Measurements from ENCODE around the gene CTAGE9.
"Not testable (repeated sequence)": the region's sequence is repeated elsewhere in the genome, so short reads cannot be mapped to it uniquely, and the experiment has no call there.

The CTAGE9 gene

GRCh38 chr6:131728296-131728939, 17.6 kb upstream of the CTAGE9 start:
- DNase-seq, result no peak

GRCh38 chr6:131727868-131728267, 17.1 kb upstream of the CTAGE9 start:
- no peak for DNase-seq

- DNase-seq, result no peak
These were observed 16.6 kb upstream of the CTAGE9 start for GRCh38 chr6:131727467-131727866.

GRCh38 chr6:131724114-131724513, 13.3 kb upstream of the CTAGE9 start:
- DNase-seq, result no peak

- DNase-seq, result no peak
These were observed 10.3 kb upstream of the CTAGE9 start for GRCh38 chr6:131721161-131721560.

GRCh38 chr6:131717836-131718542, 7.2 kb upstream of the CTAGE9 start:
- DNase-seq, result no peak

GRCh38 chr6:131715567-131715966, 4.8 kb upstream of the CTAGE9 start:
- not testable (repeated sequence) for DNase-seq

GRCh38 chr6:131703905-131704304, 6.9 kb downstream of the CTAGE9 start:
- not testable (repeated sequence) for DNase-seq

GRCh38 chr6:131700851-131701250, 10.0 kb downstream of the CTAGE9 start:
- DNase-seq, result not testable (repeated sequence)

GRCh38 chr6:131696956-131697355, 13.9 kb downstream of the CTAGE9 start:
- DNase-seq, result no peak

- no peak for DNase-seq
These were observed 15.9 kb downstream of the CTAGE9 start for GRCh38 chr6:131694832-131695426.

GRCh38 chr6:131693384-131693783, 17.4 kb downstream of the CTAGE9 start:
- DNase-seq, result no peak

GRCh38 chr6:131692589-131692988, 18.2 kb downstream of the CTAGE9 start:
- no peak for DNase-seq

GRCh38 chr6:131692031-131692430, 18.8 kb downstream of the CTAGE9 start:
- DNase-seq, result no peak

GRCh38 chr6:131688286-131688685, 22.5 kb downstream of the CTAGE9 start:
- no peak for DNase-seq

GRCh38 chr6:131687022-131687421, 23.8 kb downstream of the CTAGE9 start:
- no peak for DNase-seq

GRCh38 chr6:131685266-131685780, 25.5 kb downstream of the CTAGE9 start:
- DNase-seq, result no peak

GRCh38 chr6:131683479-131683878, 27.3 kb downstream of the CTAGE9 start:
- no peak for DNase-seq

GRCh38 chr6:131682442-131682841, 28.4 kb downstream of the CTAGE9 start:
- no peak for DNase-seq

- DNase-seq, result no peak
These were observed 29.2 kb downstream of the CTAGE9 start for GRCh38 chr6:131681585-131681984.

GRCh38 chr6:131680868-131681267, 29.9 kb downstream of the CTAGE9 start:
- DNase-seq, result no peak

GRCh38 chr6:131678442-131678841, 32.4 kb downstream of the CTAGE9 start:
- DNase-seq, result no peak

GRCh38 chr6:131673184-131673583, 37.6 kb downstream of the CTAGE9 start:
- no peak for DNase-seq

- DNase-seq, result no peak
These were observed 40.9 kb downstream of the CTAGE9 start for GRCh38 chr6:131669891-131670290.

Data from activated gamma-delta T cell treated with Interleukin-2 at 50 U/mL for 16 hours (primary cell).